Tibial artery (tissue), 4 donors: Measurements from ENCODE around the gene NR2C1.

Source experiments
- DNase-seq, 2 donors: peaks; one replicate each; pipeline ENCODE4 v3.0.0-alpha.2; 2019
- H3K27ac ChIP-seq, 2 donors: fragments of 200-600 bp; sonication (generic) in 1 of 2; 1 replicate in 1 of 2; 2 replicates in 1 of 2; pipeline ENCODE4 v1.5.1; 2018 to 2019; ENCODE audit warnings: mild to moderate bottlenecking in 1 of 2
- H3K27me3 ChIP-seq, 2 donors: fragments of 200-600 bp; sonication (generic) in 1 of 2; one replicate each; pipeline versions ENCODE4 v1.5.1 to v1.6.0; 2016 to 2019
- H3K36me3 ChIP-seq, 3 donors: fragments of 200-600 bp; sonication (generic) in 2 of 3; one replicate each; pipeline ENCODE4 v1.5.1; 2016 to 2019; ENCODE audit warnings: mild to moderate bottlenecking in 2 of 3
- H3K4me1 ChIP-seq, 4 donors: fragments of 200-600 bp; sonication (generic) in 2 of 4; 1 replicate in 3 of 4; 2 replicates in 1 of 4; pipeline ENCODE4 v1.5.1; 2016 to 2019
- H3K4me3 ChIP-seq, 2 donors: fragments of 200-600 bp; sonication (generic) in 1 of 2; 1 replicate in 1 of 2; 2 replicates in 1 of 2; pipeline ENCODE4 v1.5.1; 2018 to 2019; ENCODE audit warnings: mild to moderate bottlenecking in 2 of 2
- H3K9me3 ChIP-seq, 3 donors: fragments of 200-600 bp; sonication (generic) in 1 of 3; one replicate each; pipeline ENCODE4 v1.5.1; 2016 to 2019
- CTCF ChIP-seq, 2 experiments: fragments of 200-600 bp in 1 of 2; fragments of 450-650 bp in 1 of 2; IDR thresholded peaks; one replicate each; pipeline ENCODE4 v1.5.1; 2017 to 2019; ENCODE audit warnings: antibody characterized with exemption in 2 of 2, mild to moderate bottlenecking in 1 of 2, moderate library complexity in 1 of 2
- intact Hi-C: fragments of 100-400 bp; cut with DNase I; formaldehyde crosslinking; loops from one replicate; pipeline ENCODE4 v1.15.0; 2023; ENCODE audit warnings: low total_unique reads

NR2C1 gene

GRCh38 chr12:94977766-94978468 lies 95.5 kb downstream of the NR2C1 start:
- no peak for DNase-seq
- Histone ChIP-seq H3K4me3 (no peak overlapping the region), H3K27ac (no peak overlapping the region), H3K4me1 (no peaks in the 10 kb centered on the region), H3K27me3 (no peaks in the 10 kb centered on the region), H3K36me3 (peaks cover 0 to 5% (median 0%) of the 10 kb centered on the region in 3 donors), H3K9me3 (no peaks in the 10 kb centered on the region)
- intact Hi-C loops = no loop called here
- no peak for TF ChIP-seq CTCF (IDR thresholded peaks at IDR 0.05)

DNA sequence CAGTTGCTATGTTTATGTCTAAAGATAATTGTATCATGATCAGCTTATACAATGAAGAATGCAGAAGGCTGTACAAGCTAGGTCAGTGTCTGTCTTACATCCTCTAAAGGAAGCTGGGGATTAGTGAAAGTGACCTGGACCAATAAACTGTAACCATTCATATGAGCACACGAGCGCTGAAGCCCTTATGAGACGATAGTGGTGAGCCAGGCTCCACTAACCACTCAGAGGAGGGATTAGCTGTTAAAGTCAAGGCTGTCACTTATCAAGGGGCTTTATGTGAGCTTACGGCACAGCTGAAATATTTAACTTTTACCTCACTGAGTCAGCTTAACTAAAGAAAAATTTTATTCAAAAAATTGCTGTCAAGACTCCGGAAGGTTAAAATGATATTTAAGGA lies 100.2 kb downstream of the NR2C1 start:
- no peak for TF ChIP-seq CTCF (IDR thresholded peaks at IDR 0.05)
- no peaks in the 10 kb centered on the region for H3K4me1 ChIP-seq
- intact Hi-C loops = no loop called here
- DNase-seq = no peak
- H3K27ac ChIP-seq = no peak overlapping the region
- H3K9me3 ChIP-seq = no peaks in the 10 kb centered on the region
- no peak overlapping the region for H3K4me3 ChIP-seq
- H3K36me3 ChIP-seq = peaks cover 9 to 26% (median 16%) of the 10 kb centered on the region in 3 donors
- H3K27me3 ChIP-seq = no peaks in the 10 kb centered on the region

GRCh38 chr12:94972795-94973194 lies 100.6 kb downstream of the NR2C1 start:
- Histone ChIP-seq H3K36me3 (peaks cover 9 to 26% (median 16%) of the 10 kb centered on the region in 3 donors), H3K4me1 (no peaks in the 10 kb centered on the region), H3K27me3 (no peaks in the 10 kb centered on the region), H3K27ac (no peak overlapping the region), H3K9me3 (no peaks in the 10 kb centered on the region), H3K4me3 (no peak overlapping the region)
- no peak for TF ChIP-seq CTCF (IDR thresholded peaks at IDR 0.05)
- intact Hi-C loops = no loop called here
- DNase-seq = no peak

DNA sequence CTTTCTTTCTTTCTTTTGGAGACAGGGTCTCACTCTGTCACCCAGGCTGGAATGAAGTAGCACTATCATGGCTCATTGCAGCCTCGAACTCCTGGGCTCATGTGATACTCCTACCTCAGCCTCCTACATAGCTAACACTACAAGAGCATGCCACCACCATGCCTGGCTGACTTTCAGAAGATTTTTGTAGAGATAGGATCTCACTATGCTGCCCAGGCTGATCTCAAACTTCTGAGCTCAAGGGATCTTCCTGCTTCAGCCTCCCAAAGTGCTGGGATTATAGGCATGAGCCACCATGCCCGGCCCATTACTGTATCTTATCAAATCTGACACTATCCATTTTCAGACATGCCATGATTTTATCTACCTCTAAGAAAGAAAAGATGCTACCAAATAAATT lies 101.5 kb downstream of the NR2C1 start:
- no peak for DNase-seq
- intact Hi-C loops = no loop called here
- Histone ChIP-seq H3K27ac (no peak overlapping the region), H3K27me3 (no peaks in the 10 kb centered on the region), H3K4me3 (no peak overlapping the region), H3K9me3 (no peaks in the 10 kb centered on the region), H3K36me3 (peaks cover 9 to 26% (median 16%) of the 10 kb centered on the region in 3 donors), H3K4me1 (no peaks in the 10 kb centered on the region)
- no peak for TF ChIP-seq CTCF (IDR thresholded peaks at IDR 0.05)

DNA sequence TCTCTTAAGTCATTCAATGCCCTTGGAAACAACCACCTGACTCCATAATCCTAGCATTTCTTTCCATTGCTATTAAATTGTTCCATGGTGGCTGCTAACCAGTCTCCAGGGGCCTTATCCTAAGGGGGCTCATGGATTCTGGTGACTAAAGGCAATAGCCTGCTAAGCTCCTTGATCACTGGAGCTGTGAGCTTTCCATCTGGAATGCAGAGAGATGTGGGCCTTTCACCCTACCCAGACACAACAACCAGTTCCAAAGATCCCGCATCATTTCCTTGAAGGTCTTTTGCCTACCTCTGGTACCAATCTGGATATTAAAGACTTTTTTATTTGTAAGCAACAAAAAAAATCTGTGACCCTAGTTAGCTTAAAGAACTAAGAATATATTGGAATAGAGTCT lies 102.9 kb downstream of the NR2C1 start:
- no peak overlapping the region for H3K4me3 ChIP-seq
- no peak for DNase-seq
- intact Hi-C loops = no loop called here
- no peak for TF ChIP-seq CTCF (IDR thresholded peaks at IDR 0.05)
- peaks cover 9 to 26% (median 13%) of the 10 kb centered on the region in 3 donors for H3K36me3 ChIP-seq
- no peaks in the 10 kb centered on the region for H3K27me3 ChIP-seq
- H3K27ac ChIP-seq = no peak overlapping the region
- H3K9me3 ChIP-seq = no peaks in the 10 kb centered on the region
- no peaks in the 10 kb centered on the region for H3K4me1 ChIP-seq
